Gastrocnemius medialis (tissue), 4 donors: Measurements from ENCODE around the gene BACE2.

Source experiments
- CTCF ChIP-seq, 5 experiments: fragments of 450-650 bp in 3 of 5; fragments of 200-600 bp in 2 of 5; sonication (generic) in 2 of 5; IDR thresholded peaks in 4 of 5; conservative IDR thresholded peaks in 1 of 5; 1 replicate in 4 of 5; 2 replicates in 1 of 5; pipeline ENCODE4 v1.5.1; 2016 to 2019; ENCODE audit warnings: antibody characterized with exemption in 5 of 5, mild to moderate bottlenecking in 3 of 5, moderate library complexity in 3 of 5
- POLR2A ChIP-seq, 2 donors: fragments of 450-650 bp; IDR thresholded peaks; one replicate each; pipeline ENCODE4 v1.6.1; 2017; ENCODE audit warnings: antibody characterized with exemption in 2 of 2, mild to moderate bottlenecking in 2 of 2, moderate library complexity in 2 of 2

GRCh38 chr21:41245509-41246135, 77.7 kb downstream of the BACE2 start:
- no peak for TF ChIP-seq CTCF (IDR thresholded peaks at IDR 0.05 in 4 of 5, conservative IDR thresholded peaks at IDR 0.05 in 1 of 5)
- TF ChIP-seq POLR2A (IDR thresholded peaks at IDR 0.05): no peak
